A673 (cell line): ENCODE data around the gene TMTC3. TPM values are rescaled to one million over a fixed set of nuclear protein-coding genes. Genes with fewer than 3 reads are reported as not detected.

Source experiments
- BruUV-seq: library from RNA; stranded (reverse); fragments of 400-500 nt; replicated peaks from 2 replicates; lab custom pipeline; 2021; lab: Mats Ljungman, UMichigan
- CTCF ChIA-PET: fragments of 300-600 bp; sonication (Branson Sonifier 250); formaldehyde crosslinking; loops from one replicate; lab custom pipeline; 2022; ENCODE audit warnings: antibody characterized with exemption; lab: Charles Lee
- POLR2A ChIA-PET: fragments of 300-600 bp; sonication (Branson Sonifier 250); formaldehyde crosslinking; loops from one replicate; lab custom pipeline; 2022; ENCODE audit warnings: antibody characterized with exemption; ENCODE audit not compliant: low non-redundant PET; lab: Charles Lee
- DNase-seq: peaks from one replicate; pipeline ENCODE4 v3.0.0-alpha.2; 2015; ENCODE audit warnings: low spot score
- H3K27ac ChIP-seq: fragments of 200-600 bp; sonication (generic); 2 replicates; pipeline ENCODE4 v1.5.1; 2016; ENCODE audit warnings: mixed run types, low read depth, mild to moderate bottlenecking, mixed read lengths, antibody characterized with exemption, low read length; ENCODE audit not compliant: poor library complexity, severe bottlenecking
- H3K27me3 ChIP-seq: fragments of 200-600 bp; sonication (generic); replicated peaks from 2 replicates; pipeline ENCODE4 v1.6.1; 2017; ENCODE audit warnings: mixed run types, low read depth, mild to moderate bottlenecking, mixed read lengths, antibody characterized with exemption, low read length; ENCODE audit not compliant: insufficient read depth, poor library complexity
- H3K36me3 ChIP-seq: fragments of 200-600 bp; sonication (generic); 2 replicates; pipeline ENCODE4 v1.6.1; 2016; ENCODE audit warnings: mixed run types, mild to moderate bottlenecking, mixed read lengths, antibody characterized with exemption, low read length; ENCODE audit not compliant: insufficient read depth, poor library complexity, severe bottlenecking
- H3K4me1 ChIP-seq: fragments of 200-600 bp; sonication (generic); 2 replicates; pipeline ENCODE4 v1.6.1; 2017; ENCODE audit warnings: mixed run types, mild to moderate bottlenecking, mixed read lengths, antibody characterized with exemption, low read length; ENCODE audit not compliant: insufficient read depth, poor library complexity, severe bottlenecking
- H3K4me3 ChIP-seq: fragments of 200-600 bp; sonication (generic); 2 replicates; pipeline ENCODE4 v1.5.1; 2016; ENCODE audit warnings: low read depth, mixed run types, mild to moderate bottlenecking, mixed read lengths, low read length; ENCODE audit not compliant: poor library complexity, severe bottlenecking
- H3K9me3 ChIP-seq: fragments of 200-600 bp; sonication (generic); 2 replicates; pipeline ENCODE4 v1.6.1; 2016; ENCODE audit warnings: mixed run types, low read depth, mild to moderate bottlenecking, mixed read lengths, antibody characterized with exemption, low read length; ENCODE audit not compliant: poor library complexity, severe bottlenecking
- EZH2 ChIP-seq: fragments of 200-600 bp; sonication (generic); IDR thresholded peaks from 2 replicates; pipeline ENCODE4 v1.6.1; 2017; ENCODE audit warnings: borderline replicate concordance, low read depth, mild to moderate bottlenecking, mixed read lengths, antibody characterized with exemption, low read length; ENCODE audit not compliant: poor library complexity, severe bottlenecking
- intact Hi-C: fragments of 100-400 bp; cut with micrococcal nuclease; formaldehyde crosslinking; loops from one replicate; pipeline ENCODE4 v1.10.0; 2022; ENCODE audit not compliant: unreplicated experiment
- total RNA-seq: library from RNA; stranded (reverse); gene quantifications from 2 replicates; pipeline ENCODE4 v1.2.3, GENCODE V29; 2021
- TF ChIP-seq, protein P1 (sequence below): fragments of 300-800, 200-600 bp; sonication (generic); conservative IDR thresholded peaks from 2 replicates; pipeline ENCODE4 v1.5.1; 2017; ENCODE audit warnings: low read depth, mild to moderate bottlenecking, antibody characterized with exemption, low read length, moderate library complexity, mixed read lengths

Gene TMTC3
- total RNA-seq, 1 experiment from 2014 or later, result 31.6 TPM

DNA sequence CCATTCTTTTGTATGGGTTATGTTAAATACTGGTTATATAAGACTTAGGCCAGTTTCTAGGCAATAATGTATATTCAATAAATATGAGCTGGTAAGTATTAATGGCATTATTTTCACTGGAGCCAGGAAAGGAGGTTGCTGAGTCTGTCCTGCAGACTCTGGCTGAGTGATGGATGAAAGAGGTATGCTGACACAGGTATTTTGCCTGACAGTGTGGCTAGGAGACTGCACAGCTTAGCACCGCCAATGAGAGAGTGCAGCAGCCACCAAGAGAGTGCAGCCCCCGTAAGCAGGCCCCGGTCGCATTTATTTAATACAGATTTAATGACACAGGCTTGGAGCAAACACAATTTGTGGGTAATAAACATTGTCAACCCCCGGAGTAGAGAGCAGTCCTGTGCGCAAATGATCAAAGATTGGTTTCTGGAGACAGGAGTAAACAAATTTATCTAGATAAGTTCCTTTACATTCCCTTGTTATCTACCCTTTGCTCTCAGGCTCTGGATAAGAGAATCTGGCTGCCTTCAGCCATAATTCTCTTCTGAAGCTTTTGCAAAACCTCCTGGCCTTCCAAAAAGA is 37.4 kb downstream of the TMTC3 start:
- ChIA-PET POLR2A (no interaction called here), CTCF (no interaction called here)
- no peak for DNase-seq
- no peaks in the 10 kb centered on the region for H3K27me3 ChIP-seq
- no peaks in the 10 kb centered on the region for H3K9me3 ChIP-seq
- BruUV-seq, result no TSS peak
- intact Hi-C loops, result no loop called here
- TF ChIP-seq EZH2, result no peak
- peaks cover 10% of the 10 kb centered on the region for H3K36me3 ChIP-seq
- H3K4me1 ChIP-seq, result no peaks in the 10 kb centered on the region
- H3K27ac ChIP-seq, result no peak overlapping the region
- H3K4me3 ChIP-seq, result no peak overlapping the region

DNA sequence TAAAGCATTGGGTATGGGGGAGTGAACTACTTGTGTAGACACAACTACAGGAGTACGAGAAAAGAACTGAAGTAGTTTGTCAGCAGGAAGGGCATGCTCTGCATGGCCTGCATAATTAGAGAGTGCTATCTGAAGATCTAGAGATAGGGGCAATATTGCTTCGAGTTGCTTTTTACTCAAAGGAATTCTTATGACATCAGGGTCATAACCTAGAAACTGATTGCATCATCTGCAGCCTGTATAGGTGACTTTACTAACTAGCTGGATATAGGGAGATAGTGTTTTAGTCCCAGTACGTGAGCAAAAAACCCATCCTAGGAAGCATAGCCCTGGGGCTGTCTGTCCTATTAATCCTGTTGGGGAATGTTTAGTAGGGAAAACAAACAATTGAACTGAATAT is 39.8 kb downstream of the TMTC3 start:
- intact Hi-C loops, result no loop called here
- CTCF ChIA-PET, result no interaction called here
- no peak for DNase-seq
- no peaks in the 10 kb centered on the region for H3K4me1 ChIP-seq
- no peak for TF ChIP-seq EZH2
- TF ChIP-seq, protein P1, sequence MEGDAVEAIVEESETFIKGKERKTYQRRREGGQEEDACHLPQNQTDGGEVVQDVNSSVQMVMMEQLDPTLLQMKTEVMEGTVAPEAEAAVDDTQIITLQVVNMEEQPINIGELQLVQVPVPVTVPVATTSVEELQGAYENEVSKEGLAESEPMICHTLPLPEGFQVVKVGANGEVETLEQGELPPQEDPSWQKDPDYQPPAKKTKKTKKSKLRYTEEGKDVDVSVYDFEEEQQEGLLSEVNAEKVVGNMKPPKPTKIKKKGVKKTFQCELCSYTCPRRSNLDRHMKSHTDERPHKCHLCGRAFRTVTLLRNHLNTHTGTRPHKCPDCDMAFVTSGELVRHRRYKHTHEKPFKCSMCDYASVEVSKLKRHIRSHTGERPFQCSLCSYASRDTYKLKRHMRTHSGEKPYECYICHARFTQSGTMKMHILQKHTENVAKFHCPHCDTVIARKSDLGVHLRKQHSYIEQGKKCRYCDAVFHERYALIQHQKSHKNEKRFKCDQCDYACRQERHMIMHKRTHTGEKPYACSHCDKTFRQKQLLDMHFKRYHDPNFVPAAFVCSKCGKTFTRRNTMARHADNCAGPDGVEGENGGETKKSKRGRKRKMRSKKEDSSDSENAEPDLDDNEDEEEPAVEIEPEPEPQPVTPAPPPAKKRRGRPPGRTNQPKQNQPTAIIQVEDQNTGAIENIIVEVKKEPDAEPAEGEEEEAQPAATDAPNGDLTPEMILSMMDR, result no peak
- peaks cover 4% of the 10 kb centered on the region for H3K36me3 ChIP-seq
- no TSS peak for BruUV-seq
- no peaks in the 10 kb centered on the region for H3K27me3 ChIP-seq
- POLR2A ChIA-PET, result no interaction called here
- no peak overlapping the region for H3K4me3 ChIP-seq
- no peaks in the 10 kb centered on the region for H3K9me3 ChIP-seq
- H3K27ac ChIP-seq, result no peak overlapping the region

DNA sequence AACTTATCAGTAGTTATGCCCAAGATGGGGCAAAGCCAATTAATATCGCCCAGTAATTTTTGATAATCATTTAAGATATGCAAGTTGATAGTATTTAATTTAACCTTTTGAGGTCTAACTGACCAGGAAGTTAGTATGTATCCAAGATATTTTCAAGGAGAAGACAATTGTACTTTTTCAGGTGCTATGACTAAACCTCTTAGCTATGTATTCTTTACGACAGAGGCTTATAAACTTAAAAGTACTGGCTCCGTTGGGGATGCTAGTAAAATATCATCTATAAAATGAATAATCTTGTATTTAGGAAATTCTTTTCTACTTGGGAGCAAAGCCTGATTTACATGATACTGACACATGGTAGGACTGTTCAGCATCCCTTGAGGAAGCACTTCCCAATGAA is 40.3 kb downstream of the TMTC3 start:
- H3K4me3 ChIP-seq, result no peak overlapping the region
- no peak for DNase-seq
- peaks cover 4% of the 10 kb centered on the region for H3K36me3 ChIP-seq
- H3K4me1 ChIP-seq, result no peaks in the 10 kb centered on the region
- H3K27me3 ChIP-seq, result no peaks in the 10 kb centered on the region
- H3K27ac ChIP-seq, result no peak overlapping the region
- H3K9me3 ChIP-seq, result no peaks in the 10 kb centered on the region
- intact Hi-C loops, result no loop called here
- ChIA-PET POLR2A (no interaction called here), CTCF (no interaction called here)
- TF ChIP-seq, protein P1, result no peak
- TF ChIP-seq EZH2, result no peak
- BruUV-seq, result no TSS peak

DNA sequence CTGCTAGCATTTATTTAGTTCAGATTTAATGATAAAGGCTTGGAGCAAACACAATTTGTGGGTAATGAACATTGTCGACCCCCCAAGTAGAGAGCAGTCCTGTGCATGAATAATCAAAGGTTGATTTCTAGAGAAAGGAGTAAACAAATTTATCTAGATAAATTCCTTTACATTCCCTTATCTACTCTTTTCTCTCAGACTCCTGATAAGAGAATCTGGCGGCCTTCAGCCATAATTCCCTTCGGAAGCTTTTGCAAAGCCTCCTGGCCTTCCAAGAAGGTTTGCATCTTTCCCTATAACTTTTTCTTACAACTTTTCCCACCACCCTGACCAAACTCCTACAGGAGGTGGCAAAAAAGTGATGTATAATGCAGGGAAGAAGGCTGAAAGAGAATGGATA is 42.1 kb downstream of the TMTC3 start:
- CTCF ChIA-PET, result no interaction called here
- BruUV-seq, result no TSS peak
- no peaks in the 10 kb centered on the region for H3K4me1 ChIP-seq
- intact Hi-C loops, result no loop called here
- no peaks in the 10 kb centered on the region for H3K36me3 ChIP-seq
- DNase-seq, result no peak
- H3K4me3 ChIP-seq, result no peak overlapping the region
- no peaks in the 10 kb centered on the region for H3K27me3 ChIP-seq
- POLR2A ChIA-PET, result no interaction called here
- TF ChIP-seq EZH2, result no peak
- TF ChIP-seq, protein P1, result no peak
- H3K9me3 ChIP-seq, result no peaks in the 10 kb centered on the region
- no peak overlapping the region for H3K27ac ChIP-seq
